Activated CD4-positive, alpha-beta T cell treated with anti-CD3 and anti-CD28 coated beads, Interleukin-2, Interleukin-6, amounts not matched to agents 100 ng/mL and 50 ng/mL, durations not matched to agents 16 hours and 8 hours (primary cell): Measurements from ENCODE around the gene LHFPL3.

Experiments used
- DNase-seq: peaks from one replicate; pipeline ENCODE4 v3.0.0-alpha.2; 2020

The LHFPL3 gene

DNA sequence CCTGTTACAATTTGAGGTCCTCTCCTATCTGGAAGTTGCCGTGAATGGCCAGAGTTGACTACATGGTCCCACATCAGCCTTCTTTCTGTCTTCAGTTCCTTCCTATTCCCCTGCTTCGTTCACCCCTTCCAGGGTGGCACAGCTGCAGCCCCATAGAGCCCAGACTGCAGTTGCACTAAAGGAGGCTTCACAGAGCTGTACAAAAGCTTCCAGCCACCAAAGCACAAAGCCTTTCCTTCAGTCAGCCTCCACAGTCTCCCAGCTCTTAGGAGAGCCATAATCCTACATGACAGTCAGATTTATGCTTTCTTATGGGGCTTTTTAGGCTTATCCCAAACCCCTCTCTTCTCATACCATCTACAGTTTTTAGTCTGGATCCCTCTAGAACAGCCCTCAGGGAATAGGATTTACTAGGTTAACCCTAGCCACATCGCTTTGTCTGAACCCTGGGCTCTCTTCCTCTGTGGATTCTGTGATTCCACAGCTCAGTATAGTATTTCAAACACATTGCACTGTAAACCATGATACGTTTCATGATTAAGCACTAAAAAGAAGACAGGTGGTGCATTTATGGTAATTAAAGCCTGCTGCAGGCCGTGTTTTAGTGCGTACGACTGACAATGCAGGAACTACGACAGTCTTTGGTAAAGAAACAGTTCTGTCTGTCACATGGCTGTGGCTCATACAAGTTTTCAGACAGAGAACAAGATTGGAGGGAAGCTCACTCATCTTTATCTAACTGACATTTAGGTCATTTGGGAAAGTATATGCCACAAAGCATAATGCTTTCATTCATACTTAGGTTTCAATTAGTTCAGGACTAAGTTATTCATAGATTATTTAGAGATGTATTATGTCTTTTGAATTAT is 477.3 kb downstream of the LHFPL3 start:
- DNase-seq, result no peak

DNA sequence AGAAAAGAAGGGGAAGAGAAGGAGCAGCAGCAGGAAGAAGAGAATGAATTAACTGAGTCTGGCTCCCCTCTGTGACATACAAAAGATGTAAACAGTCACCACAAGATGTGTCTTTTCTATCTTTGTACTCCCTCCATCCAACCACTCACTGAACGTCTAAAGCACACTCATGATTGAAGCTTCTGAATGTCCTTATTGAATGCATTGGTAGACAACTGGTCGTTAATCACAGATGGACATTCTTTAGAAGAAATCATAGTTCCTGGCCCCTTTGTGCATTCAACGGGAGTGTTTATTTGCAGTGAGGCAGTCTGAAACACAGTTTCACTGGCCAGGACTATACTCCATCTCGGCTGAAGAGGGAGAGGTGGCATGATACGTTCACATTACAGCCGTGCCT is 479.3 kb downstream of the LHFPL3 start:
- DNase-seq, result no peak

DNA sequence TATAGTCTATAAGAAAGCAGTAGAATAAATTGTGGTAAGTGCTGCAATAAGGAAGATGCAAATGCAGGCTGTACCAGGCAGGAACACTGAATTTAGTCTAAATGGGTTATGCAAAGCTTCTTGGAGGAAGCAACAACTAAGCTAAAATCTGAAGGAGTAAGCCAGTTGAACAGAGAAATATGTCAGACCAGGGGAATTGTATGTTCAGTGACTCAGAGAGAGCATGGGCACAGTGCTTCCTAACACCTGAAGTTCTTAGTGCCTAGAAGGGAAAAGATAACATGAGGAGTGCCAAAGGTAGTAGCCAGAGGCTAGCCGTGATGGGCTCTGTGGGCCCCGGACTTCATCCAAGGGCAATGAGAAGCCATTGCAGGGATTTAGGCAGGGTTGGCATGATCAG is 481.5 kb downstream of the LHFPL3 start:
- DNase-seq, result no peak

DNA sequence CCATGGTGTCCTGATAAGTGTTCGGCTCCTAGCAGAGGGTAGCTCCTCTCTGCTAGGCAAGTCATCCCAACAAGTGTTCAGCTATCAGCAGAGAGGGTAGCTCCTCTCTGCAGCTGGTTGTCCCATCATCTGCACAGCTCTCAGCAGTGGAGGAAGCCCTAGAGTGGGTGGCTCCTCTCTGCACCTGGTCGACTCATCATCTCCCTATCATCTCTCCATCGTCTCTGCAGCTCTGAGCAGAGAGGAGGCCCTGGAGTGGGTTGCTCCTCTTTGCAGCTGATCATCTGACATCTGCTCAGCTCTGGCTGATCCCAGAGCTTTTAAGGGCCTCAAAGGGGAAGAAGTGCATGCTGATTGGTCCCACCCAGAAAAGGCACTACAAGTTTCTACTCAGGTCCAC is 485.7 kb downstream of the LHFPL3 start:
- no peak for DNase-seq

DNA sequence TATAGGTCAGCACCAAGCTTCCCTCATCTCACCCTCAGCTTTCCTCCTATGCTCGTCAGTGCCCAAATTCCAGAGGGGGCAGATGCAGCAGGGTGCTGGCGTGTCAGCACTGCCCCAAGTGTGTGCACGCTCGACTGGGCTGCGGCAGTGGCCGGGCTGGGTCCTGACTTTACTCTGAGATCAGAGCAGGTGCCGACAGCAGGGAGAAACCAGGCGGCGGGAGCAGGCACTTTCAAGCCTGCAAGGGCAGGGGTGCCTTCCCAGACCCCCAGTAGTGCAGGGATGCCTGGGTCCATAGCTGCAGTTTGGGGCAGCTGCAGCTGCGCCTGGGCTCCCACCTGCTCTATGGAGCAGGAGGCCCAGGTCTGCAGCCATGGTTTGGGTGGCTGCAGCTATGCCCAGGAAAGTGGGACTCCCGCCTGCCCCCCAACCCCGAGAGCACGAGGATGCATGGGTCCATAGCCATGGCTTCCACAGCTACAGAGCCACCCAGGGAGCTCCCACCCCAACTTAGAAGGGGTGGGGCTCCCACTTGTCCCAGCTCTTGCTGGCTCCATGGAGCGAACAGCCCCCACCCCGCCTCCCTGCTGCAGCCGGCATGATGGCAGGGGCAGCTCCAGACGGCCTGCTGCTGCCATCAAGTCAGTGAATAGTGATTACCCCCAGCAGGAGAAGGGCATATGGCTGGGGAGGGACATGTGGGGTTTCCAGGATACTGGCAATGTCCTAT is 486.4 kb downstream of the LHFPL3 start:
- no peak for DNase-seq

DNA sequence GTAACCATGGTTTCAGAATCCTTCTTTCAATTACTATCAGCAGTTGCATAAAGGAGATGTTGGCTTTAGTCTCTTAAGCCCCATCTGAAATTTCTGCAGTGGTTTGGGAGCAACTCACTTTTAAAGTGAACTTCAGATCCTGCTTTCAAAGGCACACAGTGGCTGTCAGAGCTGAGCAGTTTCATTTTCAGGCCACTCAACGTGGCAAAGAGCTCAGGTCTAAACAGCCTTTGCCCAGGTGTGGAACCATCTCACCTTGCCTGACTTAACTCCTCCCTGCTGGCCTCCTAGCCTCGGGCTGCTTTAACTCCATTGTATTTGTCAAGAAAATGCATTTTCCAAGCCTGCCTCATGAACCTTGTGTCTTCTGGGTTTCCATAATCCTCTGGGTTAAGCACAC is 488.1 kb downstream of the LHFPL3 start:
- DNase-seq, result no peak

DNA sequence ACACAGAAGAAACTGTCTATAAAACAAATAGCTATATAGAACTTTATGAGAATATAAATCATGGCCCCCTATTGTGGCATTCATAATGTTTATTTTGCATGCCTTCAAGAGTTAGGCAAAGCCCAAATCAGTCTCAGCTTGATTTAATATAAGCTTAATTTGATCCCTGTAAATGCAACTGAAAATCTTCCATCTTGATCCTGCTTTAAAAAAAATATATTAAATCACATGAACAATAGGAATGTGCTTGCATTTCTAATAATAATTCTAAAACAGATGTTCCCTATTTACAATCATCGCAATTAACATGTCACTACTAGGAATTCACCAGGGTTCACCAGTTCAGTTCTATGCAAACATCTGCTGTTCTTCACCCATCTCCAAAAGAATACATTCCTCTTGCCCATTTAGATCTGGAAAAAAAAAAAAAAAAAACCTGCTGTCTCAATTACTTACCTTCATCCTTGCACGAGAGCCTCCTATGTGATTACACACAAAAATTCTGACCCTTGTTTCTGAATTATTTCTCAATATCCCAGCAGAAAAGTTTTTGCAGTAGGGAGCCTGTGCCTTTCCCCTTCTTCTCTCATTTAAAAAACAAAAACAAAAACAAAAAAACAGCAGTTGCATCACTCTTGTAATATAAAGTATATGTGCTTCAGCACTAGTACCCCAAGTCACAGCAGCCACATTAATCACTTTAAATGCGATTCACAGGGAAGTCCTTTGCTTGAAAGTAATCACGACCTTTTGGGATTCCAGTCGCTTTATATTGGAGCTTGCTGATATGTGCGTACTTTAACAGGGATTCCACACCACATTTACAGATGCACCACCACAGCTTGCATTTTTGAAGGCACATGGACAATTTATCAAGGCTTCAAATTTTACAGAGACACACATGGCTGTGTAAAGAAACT is 490.8 kb downstream of the LHFPL3 start:
- no peak for DNase-seq

DNA sequence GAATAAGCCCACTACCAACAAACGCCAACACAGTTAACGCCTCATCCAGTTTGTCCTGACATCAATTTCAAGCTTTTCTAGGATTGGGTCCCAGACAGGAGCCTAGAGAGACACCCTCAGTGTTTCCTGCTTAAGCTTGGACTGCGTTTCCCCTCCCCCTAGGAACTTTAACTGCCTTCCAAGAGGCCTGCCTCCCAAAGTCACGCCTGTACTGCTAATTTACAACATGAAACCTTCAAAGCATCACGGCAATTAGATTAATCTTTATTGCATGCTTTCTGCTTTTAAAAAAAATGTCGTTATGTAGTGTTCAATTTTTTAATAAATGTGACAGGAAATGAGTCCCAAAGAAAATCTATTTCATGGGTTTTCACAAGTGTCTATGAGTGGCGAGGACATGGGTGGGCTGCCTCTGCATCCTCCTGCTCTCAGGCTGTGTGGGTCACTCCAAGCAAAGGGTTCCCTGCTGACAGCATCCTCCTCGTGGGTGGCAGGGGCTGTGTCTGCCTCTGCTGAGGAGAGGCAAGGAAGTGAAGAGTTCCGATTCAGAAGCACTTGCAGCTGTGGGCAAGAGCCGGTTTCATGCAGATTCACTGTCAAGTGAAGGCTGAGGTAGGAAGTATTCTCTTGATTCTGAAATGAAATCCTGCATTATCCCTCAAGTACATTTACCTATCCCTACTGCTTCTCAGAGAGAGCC is 492.6 kb downstream of the LHFPL3 start:
- DNase-seq, result no peak

DNA sequence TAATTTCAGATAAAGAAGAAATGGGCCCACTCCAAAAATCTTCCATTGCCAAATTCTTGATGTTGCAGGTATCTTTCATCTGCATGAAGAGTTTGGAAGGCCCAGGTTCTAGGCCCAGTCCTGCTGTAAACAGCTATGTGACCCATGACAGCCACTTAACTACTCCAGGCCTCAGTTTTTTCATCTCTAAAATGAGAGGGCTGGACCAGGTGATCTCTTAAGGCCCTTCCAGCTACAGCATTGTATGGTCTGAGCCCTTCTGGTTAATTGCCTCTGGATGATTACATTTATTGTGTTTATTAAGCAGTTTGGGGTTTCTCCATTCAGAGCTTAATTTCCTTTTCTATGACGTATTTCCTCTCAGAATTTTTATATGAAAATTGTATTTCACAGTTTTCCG is 494.8 kb downstream of the LHFPL3 start:
- DNase-seq, result no peak

DNA sequence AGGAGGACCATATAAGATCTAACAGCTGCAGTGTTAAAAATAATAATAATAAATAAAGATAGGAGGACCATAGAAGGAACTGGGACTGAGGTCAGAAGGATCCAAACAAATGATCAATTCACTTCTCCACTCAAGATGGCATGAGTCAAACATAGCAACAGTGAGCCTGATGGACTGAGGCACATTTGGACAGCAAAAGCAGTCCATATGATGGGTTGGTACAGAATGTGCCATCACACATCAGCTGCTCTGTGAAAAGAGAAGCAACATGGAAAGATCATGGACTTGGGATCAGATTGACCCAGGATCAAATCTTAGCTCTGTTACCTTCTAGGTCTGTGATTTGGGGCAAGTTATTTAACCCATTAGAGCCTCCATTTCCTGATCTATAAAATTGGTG is 496.7 kb downstream of the LHFPL3 start:
- no peak for DNase-seq

DNA sequence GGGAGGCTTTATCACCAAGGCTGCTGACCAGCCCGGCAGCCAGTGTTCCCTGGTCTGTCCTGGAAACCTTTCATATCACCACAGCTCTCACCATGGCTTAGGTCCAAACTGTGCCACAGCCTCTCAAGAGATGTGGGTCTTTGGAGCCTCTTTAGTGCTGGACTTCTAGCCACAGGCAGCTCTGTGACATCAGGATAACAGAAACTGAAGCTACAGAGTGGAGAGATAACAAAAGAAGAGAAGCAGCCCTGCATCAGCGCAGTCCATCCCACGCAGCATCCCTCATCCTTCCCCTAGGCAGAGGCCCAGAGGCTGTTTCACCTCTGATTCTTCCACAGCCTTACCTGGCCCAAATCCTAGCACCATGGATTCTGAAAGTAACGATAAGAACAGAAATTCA is 497.7 kb downstream of the LHFPL3 start:
- DNase-seq, result no peak

DNA sequence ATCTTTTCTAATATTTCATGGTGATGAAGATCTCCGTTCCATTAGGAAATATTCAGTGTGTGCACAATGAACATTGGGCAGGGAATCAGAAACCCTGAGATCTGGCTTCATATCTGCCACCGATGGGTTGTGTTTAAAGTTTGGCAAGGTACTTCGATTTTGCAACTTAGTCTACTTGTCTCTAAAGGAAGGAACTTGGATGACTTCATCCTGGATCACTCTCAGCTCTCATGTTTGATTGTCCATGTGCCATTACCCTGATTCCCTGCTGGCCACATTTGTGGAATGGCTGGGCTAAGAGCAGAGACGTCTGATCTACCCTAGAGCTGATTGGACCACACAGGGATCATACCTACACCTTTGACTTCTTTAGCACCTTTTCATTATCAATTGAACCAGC is 508.6 kb downstream of the LHFPL3 start:
- DNase-seq, result no peak

DNA sequence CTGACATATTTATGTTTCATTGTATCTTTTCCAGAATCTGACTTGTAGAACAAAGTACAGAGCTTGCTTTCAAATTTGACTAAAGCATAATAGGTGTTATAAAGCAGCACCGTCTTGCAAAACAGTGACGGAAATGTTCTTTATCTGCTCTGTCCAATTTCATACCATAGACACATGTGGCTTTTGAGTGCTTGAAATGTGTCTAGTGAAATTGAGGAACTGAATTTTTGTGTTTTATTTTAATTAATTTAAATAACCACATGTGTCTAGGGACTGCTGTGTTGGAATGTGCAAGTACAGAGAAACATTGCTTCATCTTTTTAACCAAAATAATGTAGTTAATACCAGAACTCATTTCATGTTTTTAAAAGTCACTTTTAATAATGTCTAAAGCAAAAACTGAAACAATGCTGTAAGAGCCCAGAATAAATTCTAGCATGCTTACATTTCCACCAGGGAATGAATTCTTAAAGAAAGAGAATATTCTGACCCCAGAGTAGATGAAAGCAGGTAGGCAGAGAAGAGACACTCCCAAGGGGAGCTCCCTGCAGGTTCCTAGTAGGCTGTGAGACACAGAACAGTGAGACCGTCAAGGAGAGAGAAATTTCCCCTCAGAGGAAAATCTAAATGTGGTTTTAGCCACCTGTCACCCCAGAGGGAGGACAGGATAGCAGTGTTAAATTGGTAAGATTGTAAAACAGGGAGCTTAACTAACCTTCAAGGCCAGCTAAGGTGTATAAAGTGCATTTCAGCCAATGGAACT is 510.3 kb downstream of the LHFPL3 start:
- DNase-seq, result no peak

DNA sequence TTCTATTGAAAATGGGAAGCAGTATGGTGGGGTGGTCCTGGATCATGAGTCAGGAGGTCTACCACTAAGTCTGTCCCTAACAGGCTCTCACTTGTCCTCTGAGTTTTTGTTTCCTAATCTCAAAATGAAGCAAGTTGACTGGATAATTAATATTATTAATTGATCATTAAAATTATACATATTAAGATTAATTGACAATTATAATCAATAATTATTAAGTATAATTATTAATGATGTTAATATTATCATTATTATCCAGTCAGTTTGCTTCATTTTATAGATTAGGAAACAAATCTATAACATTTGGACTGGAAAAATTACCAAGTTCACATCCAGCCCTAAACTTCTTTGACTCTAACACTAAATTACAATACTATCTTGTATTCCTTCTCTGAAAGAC is 511.4 kb downstream of the LHFPL3 start:
- DNase-seq, result no peak

DNA sequence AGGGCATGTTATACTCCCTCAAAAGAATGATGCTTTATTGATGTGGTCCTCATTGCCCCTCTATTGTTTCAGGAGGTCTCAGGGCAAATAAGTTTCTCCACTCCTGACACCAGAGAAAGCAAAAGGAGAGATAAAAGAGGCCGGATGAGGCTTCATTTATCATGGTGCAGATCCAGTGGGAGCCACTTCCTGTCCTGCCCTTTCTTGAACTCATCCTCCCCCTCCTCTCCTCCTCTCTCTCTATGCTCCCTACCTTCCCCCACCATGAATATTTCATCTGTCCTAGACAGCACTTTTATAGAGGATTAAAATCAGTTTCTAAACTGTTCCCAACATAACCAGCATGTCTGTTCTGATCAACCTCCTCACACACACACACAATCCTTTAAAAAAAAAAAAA is 513.4 kb downstream of the LHFPL3 start:
- no peak for DNase-seq

DNA sequence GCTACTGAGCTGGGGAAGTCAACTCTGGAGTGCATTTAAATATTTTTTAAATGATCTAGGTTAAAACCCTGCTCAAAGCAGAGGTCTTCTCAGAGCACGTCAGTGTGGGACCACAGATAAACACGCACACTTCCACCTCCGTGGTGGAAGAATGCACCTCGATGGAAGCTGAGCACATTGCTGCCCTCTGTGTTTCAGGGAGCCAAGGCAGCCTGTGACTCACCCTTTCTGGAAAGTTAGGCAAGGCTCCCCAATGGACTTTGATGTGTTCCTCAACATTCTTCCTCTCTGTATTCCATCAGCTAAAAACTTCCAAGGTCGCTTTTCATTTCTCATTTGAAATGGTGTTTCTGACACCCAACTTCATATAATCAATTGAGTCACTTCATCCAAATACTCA is 514.8 kb downstream of the LHFPL3 start:
- DNase-seq, result no peak

DNA sequence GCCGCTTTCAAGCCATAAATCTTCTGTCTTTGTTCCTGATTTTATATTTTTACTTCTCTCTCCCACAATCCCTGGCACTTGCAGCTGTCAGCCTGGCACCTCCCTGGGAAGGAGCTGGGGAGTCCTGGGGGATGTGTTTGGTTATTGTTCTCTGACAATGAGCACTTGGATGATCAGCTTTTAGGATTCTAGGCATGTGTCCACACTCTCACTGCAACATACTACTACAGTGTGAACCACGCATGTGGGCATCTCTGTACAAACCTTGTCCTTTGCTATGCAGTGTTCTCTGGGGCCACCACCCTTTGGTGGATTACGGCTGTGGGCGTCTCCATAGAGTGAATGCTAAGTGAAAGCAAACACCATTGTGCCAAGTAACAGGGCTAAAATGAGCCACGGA is 517.2 kb downstream of the LHFPL3 start:
- no peak for DNase-seq

DNA sequence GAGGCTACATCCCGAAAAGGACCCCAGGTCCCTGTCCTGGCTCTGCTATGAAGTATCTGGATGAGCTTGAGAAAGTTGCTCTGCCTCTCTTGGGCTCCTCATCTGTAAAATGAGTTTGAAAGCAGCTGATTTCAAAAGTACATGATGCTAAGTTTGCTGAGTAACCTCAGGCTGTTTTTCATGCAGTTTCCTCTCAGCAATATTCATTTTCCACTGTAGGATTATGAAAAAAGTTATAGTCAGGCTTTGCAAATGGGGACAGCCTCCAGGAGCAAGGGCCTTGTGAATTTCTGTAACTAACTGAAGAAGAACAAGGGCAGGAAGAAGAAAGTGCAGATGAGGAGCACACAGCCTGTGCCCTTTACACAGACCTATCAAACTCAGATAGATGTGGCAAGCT is 518.3 kb downstream of the LHFPL3 start:
- DNase-seq, result no peak

DNA sequence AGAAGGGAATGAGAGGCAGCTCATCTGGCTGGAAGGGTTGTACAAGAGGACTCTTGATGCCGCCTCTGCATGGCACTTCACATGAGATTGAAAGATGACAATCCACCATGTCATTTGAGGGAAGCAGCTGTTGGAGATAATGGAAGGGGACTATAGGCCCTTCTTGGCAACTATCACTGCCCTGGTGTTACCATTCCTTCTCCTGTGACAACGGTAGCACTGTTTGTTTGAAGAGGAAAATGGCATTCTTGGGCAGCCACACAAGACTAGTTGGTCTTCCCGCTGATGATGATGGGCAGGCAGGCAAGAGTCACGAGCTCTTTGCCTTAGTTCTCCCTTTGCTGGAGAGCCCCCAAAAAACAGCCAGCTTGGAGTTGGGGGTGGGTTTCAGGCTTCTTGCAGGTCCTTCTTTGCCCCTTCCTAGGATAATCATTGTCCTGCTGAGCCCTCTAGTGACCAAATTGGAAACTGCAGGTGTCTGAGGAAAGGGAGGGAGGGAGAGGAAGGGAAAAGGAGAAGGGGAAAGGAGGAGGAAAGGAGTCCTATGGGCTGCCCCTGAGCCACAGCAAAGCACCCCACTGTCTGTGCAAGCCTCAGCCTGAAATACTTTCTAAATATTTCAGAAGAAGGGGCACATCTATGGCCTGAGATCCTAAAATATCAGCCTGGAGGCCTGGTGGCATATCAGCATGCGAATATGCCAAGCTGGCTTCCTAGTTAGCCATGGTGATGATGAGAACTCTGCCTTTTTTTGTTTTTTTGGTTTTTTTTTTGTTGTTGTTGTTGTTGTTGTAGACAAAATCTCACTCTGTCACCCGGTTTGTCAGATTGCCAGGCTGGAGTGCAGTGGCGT is 520.0 kb downstream of the LHFPL3 start:
- peak; percentile 73 for DNase-seq

DNA sequence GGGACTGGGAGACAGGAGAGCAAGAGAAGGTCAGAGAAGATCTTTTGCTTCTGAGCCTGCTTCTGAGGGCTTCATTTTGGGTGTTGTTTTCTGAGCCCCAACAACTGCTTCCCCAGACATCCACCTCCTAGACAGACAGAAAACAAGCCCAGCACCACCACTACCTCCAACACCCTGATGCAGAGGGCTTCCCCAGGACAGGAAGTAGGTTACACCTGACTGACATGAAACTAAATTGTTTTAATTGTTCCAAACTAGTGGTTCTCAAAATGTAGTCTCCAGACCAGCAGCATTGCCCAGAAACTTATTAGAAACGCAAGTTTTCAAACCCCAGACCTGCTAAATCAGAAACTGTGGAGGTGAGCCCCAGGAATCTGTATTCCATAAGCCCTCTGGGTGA is 522.0 kb downstream of the LHFPL3 start:
- no peak for DNase-seq

DNA sequence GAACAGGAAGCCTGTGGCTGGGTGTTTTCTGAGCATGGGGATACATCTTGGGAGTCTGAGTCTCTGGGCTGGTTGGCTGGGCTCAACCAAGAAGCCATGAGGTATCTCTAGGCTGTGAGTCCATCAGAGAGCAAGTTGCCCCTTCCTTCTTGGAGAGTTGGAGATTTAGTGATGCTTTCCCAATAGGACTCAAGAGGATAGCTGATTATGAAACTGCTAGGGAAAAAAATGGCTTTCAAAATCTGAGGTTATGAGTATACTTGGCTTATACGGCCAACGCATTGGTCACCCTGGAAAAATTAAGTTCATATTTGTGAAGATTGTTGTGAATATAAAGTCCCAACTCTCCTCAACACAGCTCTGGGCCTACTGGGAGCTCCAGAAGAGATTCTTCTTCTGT is 522.9 kb downstream of the LHFPL3 start:
- no peak for DNase-seq
